DOHH2 (cell line): Measurements from ENCODE around the gene DOK7.
A peak's percentile ranks its signal among the peaks of the same experiment; 100 is the strongest.

Experiments used
- CTCF ChIP-seq: fragments of 200-600 bp; sonication (generic); IDR thresholded peaks from one replicate; pipeline ENCODE4 v1.5.1; 2014; ENCODE audit warnings: antibody characterized with exemption, mild to moderate bottlenecking, low read depth, low read length; ENCODE audit not compliant: poor library complexity, severe bottlenecking
- EZH2phosphoT487 ChIP-seq: fragments of 200-600 bp; sonication (generic); IDR thresholded peaks from 2 replicates; pipeline ENCODE4 v1.6.1; 2017; ENCODE audit warnings: borderline replicate concordance, mild to moderate bottlenecking, antibody characterized with exemption, low read length, moderate library complexity, mixed read lengths

- TF ChIP-seq CTCF (peak; percentile 95), EZH2phosphoT487 (no peak)
Measured at GRCh38 chr4:3480528-3481112, 17.5 kb downstream of the DOK7 start.
